ENCODE data around the gene PANX2.

PANX2 gene

DNA sequence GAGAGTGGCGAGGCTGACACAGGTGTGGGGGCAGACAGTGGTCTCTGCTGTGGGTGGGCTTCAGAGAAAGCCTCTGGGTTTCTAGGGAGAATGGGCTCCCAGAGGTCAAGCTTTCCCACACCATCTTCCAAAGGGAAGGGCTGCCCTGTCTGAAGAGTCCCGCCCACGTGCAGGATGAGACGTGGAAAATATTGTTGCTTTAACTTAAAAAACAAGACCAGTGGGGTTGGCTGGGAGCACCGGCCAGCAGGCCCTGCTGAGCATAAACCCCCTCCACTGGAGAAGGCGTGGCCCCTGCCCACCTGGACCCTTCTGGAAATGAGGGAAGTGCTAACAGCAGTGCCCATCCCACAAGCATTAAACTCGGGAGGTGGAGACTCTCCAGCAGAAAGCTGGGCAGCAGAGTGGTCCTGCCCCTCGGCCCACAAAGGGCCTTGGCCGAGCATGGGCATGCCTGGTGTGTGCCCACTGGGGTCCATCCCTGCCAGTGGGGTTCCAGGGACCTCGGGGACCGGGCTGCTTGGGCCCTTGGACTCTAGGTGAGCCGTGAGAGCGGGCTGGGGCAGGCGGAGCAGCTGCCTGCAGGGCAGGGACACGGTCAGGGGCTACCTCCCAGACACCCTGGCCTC is 45.6 kb downstream of the PANX2 start:
- no peak for DNase-seq (ENCODE audit: low read depth)

DNA sequence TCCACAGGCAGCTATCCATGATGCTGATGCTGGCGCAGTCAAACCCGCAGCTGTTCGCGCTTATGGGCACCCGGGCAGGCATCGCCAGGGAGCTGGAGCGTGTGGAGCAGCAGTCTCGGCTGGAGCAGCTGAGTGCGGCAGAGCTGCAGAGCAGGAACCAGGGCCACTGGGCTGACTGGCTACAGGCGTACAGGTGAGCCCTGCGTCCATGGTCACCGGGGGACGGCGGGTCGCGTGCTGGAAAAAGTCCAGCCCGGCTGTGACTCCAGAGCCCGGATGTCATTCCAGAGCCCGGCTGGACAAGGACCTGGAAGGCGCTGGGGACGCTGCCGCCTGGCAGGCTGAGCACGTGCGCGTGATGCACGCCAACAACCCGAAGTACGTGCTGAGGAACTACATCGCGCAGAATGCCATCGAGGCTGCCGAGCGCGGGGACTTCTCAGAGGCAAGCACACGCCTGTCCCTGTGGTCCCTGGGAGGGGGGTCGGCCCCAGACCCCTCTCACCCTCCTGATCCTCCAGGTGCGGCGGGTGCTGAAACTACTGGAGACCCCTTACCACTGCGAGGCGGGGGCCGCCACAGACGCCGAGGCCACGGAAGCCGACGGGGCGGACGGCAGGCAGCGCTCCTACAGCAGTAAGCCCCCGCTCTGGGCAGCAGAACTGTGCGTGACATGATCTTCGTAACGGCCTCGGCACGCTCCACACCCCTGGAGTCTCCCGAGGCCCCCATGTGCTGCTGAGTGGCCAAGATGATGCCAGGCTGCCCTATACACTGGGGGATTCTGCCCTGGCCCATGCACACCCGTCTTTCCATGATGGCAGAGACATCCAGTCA is 46.4 kb downstream of the PANX2 start:
- DNase-seq (ENCODE audit: low read depth): no peak

DNA sequence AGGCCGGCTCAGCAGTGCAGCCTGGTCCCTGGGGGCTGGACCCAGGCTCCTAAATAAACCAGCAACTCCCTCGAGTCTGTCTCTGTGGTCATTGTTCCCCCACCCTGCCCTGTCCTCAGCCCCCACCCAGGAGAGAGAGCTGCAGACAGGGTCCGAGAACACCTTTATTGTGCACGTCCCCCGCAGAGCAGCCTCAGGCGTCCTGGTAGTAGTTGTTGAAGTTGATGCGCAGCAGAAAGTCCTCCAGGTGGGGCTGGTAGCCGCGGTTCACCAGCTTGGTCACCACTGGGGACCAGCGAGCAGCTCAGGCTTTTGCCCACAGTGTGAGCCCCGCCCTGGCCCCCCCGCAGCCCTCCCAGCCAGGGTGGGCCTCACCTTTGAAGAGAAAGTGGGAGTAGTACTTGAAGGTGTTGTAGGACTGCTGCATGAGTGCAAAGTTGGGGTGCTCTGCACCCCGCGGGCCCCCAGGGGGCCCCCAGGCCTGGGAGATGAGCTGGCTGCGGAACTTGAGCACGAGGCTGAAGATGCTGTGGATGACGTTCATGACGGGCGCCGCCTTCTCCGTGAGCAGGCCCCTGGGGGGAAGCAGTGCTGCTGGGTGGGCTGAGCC is 47.1 kb downstream of the PANX2 start:
- DNase-seq (ENCODE audit: low read depth): no peak

- no peak for DNase-seq (ENCODE audit: low read depth)
Measured at GRCh38 chr22:50218153-50218995, 47.8 kb downstream of the PANX2 start.

DNA sequence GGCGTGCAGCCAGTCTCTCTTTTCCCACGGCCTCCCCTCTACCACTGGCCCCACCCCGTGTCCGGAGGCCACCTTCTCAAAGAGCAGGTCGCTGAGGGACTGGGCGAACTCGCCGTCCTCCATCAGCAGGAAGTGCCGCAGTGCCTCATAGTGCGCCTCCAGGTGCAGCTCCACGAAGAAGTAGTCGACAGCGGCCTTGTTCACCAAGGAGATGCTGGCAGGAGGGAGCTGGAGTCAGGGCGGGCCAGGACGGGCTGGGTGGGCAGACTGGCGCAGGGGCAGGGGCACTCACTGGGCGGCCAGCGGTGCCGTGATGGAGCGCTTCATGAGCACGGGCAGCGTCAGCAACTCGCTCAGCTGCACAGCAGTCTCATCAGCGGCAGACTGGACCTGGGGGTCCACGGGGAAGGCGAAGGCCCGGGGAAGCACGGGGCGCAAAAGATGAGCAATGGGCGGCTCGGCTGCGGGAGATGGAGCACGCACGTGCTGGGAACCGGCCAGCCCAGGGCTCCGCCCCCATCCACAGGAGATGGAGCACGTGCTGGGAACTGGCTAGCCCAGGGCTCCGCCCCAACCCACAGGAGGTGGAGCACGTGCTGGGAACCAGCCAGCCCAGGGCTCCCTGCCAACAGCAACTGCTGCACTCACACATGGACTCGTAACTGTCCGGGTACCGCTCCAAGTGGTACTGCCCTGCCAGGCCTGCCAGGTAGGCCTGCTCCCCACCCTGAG is 48.6 kb downstream of the PANX2 start:
- no peak for DNase-seq (ENCODE audit: low read depth)

DNA sequence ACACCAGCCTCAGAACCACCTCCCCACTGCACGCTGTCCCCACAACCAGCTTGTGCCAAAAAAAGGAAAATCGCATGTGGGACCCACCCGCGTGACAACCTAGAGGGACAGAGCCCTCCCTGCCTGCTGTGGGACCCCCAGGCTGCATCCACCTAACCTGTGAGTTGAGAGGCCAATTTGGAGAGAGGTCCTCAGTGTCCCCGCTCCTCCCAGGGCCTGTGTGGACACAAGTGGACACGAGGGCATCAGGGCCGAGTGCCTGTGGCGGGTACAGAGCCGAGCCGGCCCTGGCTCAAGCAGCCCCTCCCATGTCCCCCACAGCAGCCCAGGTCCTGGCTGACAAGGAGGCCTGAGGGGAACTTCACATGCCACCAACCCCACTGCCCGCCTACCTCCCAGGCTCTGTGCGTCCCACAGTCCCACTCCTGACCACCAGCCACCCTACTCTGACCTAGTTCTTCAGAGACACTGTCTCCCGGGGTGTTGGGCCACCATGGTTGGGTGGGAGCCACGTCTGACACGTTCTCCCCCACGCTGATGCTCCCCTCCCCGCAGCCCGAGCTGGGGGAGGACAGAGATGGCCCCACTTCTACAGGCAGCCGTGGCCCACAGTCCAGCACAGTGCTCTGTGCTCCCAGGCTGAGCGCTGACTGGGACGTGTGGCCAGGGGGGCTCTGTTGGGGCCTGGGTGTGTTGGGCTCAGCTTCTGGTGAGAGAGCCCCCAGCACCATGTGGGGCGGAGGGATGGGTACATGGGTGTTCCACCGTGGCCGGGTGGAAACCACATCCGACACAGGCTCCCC is 49.5 kb downstream of the PANX2 start:
- DNase-seq (ENCODE audit: low read depth): no peak

DNA sequence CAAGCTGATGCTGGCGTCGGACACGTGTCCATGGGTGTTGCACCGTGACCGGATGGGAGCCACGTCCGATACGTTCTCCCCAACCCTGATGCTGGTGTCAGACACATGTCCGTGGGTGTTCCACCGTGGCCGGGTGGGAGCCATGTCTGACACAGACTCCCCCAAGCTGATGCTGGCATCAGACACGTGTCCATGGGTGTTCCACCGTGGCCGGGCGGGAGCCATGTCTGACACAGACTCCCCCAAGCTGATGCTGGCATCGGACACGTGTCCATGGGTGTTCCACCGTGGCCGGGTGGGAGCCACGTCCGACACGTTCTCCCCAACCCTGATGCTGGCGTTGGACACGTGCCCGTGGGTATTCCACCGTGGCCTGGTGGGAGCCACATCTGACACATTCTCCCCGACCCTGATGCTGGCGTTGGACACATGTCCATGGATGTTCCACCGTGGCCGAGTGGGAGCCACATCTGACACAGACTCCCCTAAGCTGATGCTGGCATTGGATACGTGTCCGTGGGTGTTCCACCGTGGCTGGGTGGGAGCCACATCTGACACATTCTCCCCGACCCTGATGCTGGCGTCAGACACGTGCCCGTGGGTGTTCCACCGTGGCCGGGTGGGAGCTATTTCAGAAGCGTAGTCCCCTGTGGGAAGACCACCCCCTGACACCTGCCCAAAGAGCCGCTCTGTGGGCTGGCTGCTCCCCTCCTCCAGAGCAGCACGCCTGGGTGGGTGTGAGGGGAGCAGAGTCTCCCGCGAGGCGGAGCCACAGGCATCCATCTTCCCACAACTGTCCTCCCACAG is 50.3 kb downstream of the PANX2 start:
- no peak for DNase-seq (ENCODE audit: low read depth)

- DNase-seq (ENCODE audit: low read depth): no peak
Measured at GRCh38 chr22:50221410-50222300, 51.1 kb downstream of the PANX2 start.

- no peak for DNase-seq (ENCODE audit: low read depth)
Measured at GRCh38 chr22:50222508-50222907, 52.0 kb downstream of the PANX2 start.

DNA sequence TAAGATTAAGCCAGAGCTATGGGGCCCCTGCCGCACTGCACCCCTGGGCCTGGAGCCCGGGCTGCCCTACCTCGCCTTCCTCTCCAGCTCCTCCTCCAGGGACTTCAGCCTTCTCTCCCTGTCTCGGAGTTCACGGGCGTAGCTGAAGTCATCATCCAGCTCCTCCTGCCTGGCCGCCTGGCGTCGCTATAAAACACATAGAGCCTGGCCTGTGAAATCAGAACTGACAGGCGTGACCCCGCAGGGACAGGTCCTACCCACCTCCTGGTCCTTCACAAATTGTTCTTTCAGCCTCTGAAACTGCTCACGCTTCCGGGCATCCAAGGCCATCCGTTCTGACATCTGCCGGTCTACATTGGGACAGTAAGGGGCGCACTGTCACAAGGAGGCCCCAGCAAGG is 53.5 kb downstream of the PANX2 start:
- DNase-seq (ENCODE audit: low read depth): no peak

- DNase-seq (ENCODE audit: low read depth): no peak
Measured at GRCh38 chr22:50225200-50225969, 54.9 kb downstream of the PANX2 start.

DNA sequence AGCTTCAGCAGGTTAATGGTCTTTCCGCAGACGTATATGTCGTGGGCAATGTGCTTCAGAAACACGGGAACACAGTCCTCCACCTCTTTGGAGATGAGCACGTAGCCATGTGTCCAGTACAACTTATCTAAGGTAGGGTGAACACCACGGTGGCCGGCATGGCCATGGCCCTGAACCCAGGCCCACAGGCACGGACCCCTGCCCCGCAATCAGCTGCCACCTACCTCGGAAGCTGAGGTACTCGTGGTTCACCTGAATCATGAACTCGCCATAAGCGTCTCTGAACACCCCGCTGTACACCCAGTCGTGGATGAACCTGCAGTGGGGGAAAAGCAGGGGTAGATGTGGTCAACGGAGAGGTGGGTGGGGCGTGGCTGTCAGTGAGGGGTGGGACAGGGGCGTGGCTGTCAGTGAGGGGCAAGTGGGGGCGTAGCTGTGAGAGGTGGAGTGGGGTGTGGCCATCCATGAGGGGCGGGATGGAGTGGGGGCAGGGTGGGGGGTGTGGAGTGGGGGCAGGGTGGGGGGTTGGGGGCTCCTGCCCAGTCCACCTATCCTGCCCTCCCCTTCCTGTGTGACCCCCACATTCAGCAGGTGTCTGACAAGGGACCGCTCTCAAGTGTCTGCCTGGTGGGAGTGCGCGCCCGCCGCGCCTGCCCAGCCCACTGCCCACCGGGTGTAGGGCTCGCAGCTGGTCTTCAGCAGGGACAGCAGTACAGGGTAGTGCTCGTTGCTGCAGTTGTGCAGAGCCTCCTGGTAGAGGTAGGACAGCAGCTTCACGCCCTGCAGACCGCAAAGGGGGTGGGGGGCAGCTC is 55.7 kb downstream of the PANX2 start:
- no peak for DNase-seq (ENCODE audit: low read depth)

DNA sequence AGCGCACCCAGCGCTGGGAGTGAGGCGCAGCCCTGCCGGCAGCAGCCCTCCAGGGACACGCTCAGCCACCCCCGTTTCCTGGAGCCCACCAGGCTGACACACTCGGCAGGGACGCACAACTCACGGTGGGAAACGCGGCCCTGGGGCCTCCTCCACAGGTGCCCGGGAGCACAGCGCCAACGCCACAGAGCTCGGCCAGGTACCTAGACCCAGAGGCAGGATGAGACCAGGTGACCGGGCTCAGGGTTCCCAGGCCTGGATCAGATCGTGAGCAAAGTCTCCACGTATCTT is 56.3 kb downstream of the PANX2 start:
- no peak for DNase-seq (ENCODE audit: low read depth)

- no peak for DNase-seq (ENCODE audit: low read depth)
Measured at GRCh38 chr22:50227579-50228215, 57.2 kb downstream of the PANX2 start.

DNA sequence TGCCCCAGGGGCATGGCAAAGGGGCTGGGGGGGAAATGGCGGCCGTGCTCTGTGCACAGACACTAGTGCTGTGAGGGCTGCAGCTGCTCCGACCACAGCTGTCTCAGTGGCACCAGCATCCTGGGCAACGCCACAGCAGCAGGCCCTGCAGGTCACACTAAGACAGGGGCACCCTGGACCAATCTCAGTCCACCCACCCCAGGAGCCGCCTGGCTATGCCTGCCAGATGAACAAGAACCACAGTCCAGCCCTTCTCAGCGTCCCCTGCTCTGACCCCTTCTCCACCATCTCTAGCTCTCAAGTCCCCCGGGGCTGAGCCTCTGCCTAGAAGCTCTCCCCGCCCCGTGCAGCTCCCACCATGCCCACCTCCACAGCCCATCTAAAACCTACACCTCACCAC is 57.8 kb downstream of the PANX2 start:
- DNase-seq (ENCODE audit: low read depth): no peak

DNA sequence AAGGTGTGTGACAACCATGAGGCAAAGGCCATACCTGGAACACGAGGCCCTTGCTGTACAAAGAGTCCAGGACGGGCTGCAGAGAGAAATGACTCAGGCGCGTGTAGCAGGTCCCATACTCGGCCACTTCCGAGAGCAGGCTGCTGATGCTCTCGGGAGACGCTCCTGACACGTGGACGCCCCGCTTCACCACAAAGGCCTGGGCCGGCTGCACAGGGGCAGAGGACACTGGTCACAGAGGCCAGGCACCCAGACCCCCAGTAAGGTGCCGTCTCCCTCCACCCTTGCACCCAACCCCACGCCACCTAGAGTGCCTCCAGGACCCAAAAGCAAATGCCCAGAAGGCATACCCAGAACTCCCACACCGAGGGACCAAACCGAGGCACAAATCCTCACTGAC is 58.8 kb downstream of the PANX2 start:
- DNase-seq (ENCODE audit: low read depth): no peak
